K562 (cell line): Measurements from ENCODE around the gene FIBP. TPM values are rescaled to one million over a fixed set of nuclear protein-coding genes. Genes with fewer than 3 reads are reported as not detected.

ENCODE experiments used
- CEBPG ChIP-seq, 3 experiments: fragments of 200-800 bp in 1 of 3; sonication (Bioruptor generic) in 1 of 3; sonication (generic) in 1 of 3; formaldehyde crosslinking in 1 of 3; IDR thresholded peaks in 2 of 3; conservative IDR thresholded peaks in 1 of 3; 2 replicates each; pipeline versions ENCODE4 v1.6.1 to v1.8.0; 2016 to 2022; ENCODE audit warnings: missing compliant biosample characterization in 2 of 3, missing genetic modification characterization in 2 of 3, mild to moderate bottlenecking in 1 of 3, missing genetic modification reagents in 1 of 3
- KAT7 ChIP-seq: sonication (generic); formaldehyde crosslinking; IDR thresholded peaks from 2 replicates; pipeline ENCODE4 v1.8.0; 2022; ENCODE audit warnings: missing genetic modification reagents, mild to moderate bottlenecking, borderline replicate concordance
- RHOXF2B ChIP-seq: fragments of 250-450 bp; sonication (Bioruptor Pico); conservative IDR thresholded peaks from 2 replicates; pipeline ENCODE4 v1.5.1; 2021
- SMAD4 ChIP-seq: fragments of 250-450 bp; sonication (Bioruptor Pico); conservative IDR thresholded peaks from 2 replicates; pipeline ENCODE4 v1.8.0; 2021; ENCODE audit warnings: inconsistent platforms, mild to moderate bottlenecking, moderate library complexity
- SMARCB1 ChIP-seq: IDR thresholded peaks from 2 replicates; pipeline ENCODE4 v1.6.1; 2011; ENCODE audit warnings: improper control_type of control experiment, low read depth; ENCODE audit not compliant: insufficient read length
- ZBTB7A ChIP-seq: IDR thresholded peaks from 2 replicates; pipeline ENCODE4 v1.6.1; 2011; ENCODE audit warnings: low read depth, mild to moderate bottlenecking, low read length, moderate library complexity, borderline replicate concordance; ENCODE audit not compliant: control insufficient read depth
- ZNF717 ChIP-seq: fragments of 250-450 bp; sonication (Bioruptor Pico); IDR thresholded peaks from 2 replicates; pipeline ENCODE4 v1.5.0; 2021
- polyA plus RNA-seq, 8 experiments: library from polyadenylated mRNA; depleted of rRNA in 4 of 8; stranded (reverse) in 5 of 8; unstranded in 3 of 8; fragments of >200 nt; fragmentation: Nextera tagmentation in 2 of 8; fragmentation: Illumina TruSeq in 1 of 8; extraction: Ambion mirVana in 2 of 8; extraction: Trizol in 1 of 8; gene quantifications; 2 replicates each; pipeline versions ENCODE4 v1.2.1 to v1.2.3, GENCODE V29; 2011 to 2014; ENCODE audit warnings: inconsistent platforms in 1 of 8, missing spikeins in 1 of 8
- total RNA-seq, 7 experiments: library from RNA; depleted of rRNA in 6 of 7; stranded (reverse); fragments of >200 nt in 6 of 7; fragmentation: Illumina TruSeq in 2 of 7; extraction: Trizol in 2 of 7; gene quantifications; 2 replicates each; pipeline versions ENCODE4 v1.2.1 to v1.2.3, GENCODE V29; 2011 to 2021; ENCODE audit warnings: low replicate concordance in 1 of 7
- TF ChIP-seq, protein P1 (sequence below): fragments of 450-650 bp; IDR thresholded peaks from 2 replicates; pipeline ENCODE4 v1.6.1; 2016
- TF ChIP-seq, protein P2 (sequence below): fragments of 450-650 bp; IDR thresholded peaks from 2 replicates; pipeline ENCODE4 v1.6.1; 2016; ENCODE audit warnings: mild to moderate bottlenecking, moderate library complexity
- TF ChIP-seq, protein P3 (sequence below): fragments of 200-800 bp; sonication (Bioruptor generic); IDR thresholded peaks from 2 replicates; pipeline ENCODE4 v1.6.1; 2017; ENCODE audit warnings: missing genetic modification characterization, missing compliant biosample characterization

The FIBP gene
- total and polyA plus RNA-seq, 9 of the 15 experiments (the other 6 are each of a cell fraction or from before 2014, with no cell fraction given): 41.2 to 79.2 (median 48.6) TPM

DNA sequence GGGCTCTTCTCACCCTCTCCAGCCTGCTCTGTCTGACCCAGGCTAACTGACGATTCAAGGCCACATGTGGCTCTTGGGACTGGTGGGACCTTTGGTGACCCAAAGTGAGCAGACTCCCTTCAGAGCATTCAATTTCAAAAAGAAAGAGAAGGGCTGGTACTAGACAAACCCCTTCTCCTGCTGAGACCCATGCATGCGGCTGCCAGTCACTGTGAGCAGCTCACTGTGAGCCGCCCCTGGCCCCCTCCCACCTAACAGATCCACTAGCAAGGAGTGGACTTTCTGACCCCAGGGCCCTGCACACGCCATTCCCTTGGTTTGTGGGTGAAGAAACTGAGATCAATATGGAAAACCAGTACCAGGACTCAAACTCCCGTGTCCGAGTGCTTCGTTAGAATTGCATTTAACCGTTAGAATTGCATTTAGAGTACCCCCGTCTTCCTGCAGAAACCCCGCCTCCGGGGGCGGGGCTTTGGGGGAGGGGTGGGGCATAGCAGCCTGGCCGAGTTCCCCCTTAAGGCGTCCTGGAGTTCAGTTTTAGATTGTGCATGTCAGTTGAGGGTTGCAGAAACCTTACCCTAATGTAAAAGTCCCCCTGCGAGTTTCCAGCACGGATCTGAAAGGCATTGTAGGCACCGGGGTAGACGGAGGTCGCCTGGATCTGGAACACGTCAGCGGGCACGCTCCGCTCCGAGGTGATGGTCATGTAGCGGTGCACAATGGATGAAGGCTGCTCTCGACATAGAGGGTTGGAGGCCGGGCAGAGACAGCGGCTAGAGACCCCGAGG lies 20.8 kb downstream of the FIBP start (continued):
- TF ChIP-seq KAT7 (CRISPR knock-in tag) (0 out of 2 replicates have a peak, but pooled peaks have one; percentile 29), RHOXF2B (no peak), CEBPG (CRISPR knock-in tag; IDR thresholded peaks at IDR 0.05) (peak; percentile 48; the same call in 1 of the 2 replicates), CEBPG (tag; conservative IDR thresholded peaks at IDR 0.05 in 1 of 2, IDR thresholded peaks at IDR 0.05 in 1 of 2) (no peak), SMAD4 (CRISPR knock-in tag) (peak; percentile 59), ZNF717 (no peak), SMARCB1 (no peak), ZBTB7A (peak; percentile 19; the same call in 1 of the 2 replicates)
- TF ChIP-seq, protein P1, sequence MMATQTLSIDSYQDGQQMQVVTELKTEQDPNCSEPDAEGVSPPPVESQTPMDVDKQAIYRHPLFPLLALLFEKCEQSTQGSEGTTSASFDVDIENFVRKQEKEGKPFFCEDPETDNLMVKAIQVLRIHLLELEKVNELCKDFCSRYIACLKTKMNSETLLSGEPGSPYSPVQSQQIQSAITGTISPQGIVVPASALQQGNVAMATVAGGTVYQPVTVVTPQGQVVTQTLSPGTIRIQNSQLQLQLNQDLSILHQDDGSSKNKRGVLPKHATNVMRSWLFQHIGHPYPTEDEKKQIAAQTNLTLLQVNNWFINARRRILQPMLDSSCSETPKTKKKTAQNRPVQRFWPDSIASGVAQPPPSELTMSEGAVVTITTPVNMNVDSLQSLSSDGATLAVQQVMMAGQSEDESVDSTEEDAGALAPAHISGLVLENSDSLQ: peak; percentile 52
- TF ChIP-seq, protein P2, sequence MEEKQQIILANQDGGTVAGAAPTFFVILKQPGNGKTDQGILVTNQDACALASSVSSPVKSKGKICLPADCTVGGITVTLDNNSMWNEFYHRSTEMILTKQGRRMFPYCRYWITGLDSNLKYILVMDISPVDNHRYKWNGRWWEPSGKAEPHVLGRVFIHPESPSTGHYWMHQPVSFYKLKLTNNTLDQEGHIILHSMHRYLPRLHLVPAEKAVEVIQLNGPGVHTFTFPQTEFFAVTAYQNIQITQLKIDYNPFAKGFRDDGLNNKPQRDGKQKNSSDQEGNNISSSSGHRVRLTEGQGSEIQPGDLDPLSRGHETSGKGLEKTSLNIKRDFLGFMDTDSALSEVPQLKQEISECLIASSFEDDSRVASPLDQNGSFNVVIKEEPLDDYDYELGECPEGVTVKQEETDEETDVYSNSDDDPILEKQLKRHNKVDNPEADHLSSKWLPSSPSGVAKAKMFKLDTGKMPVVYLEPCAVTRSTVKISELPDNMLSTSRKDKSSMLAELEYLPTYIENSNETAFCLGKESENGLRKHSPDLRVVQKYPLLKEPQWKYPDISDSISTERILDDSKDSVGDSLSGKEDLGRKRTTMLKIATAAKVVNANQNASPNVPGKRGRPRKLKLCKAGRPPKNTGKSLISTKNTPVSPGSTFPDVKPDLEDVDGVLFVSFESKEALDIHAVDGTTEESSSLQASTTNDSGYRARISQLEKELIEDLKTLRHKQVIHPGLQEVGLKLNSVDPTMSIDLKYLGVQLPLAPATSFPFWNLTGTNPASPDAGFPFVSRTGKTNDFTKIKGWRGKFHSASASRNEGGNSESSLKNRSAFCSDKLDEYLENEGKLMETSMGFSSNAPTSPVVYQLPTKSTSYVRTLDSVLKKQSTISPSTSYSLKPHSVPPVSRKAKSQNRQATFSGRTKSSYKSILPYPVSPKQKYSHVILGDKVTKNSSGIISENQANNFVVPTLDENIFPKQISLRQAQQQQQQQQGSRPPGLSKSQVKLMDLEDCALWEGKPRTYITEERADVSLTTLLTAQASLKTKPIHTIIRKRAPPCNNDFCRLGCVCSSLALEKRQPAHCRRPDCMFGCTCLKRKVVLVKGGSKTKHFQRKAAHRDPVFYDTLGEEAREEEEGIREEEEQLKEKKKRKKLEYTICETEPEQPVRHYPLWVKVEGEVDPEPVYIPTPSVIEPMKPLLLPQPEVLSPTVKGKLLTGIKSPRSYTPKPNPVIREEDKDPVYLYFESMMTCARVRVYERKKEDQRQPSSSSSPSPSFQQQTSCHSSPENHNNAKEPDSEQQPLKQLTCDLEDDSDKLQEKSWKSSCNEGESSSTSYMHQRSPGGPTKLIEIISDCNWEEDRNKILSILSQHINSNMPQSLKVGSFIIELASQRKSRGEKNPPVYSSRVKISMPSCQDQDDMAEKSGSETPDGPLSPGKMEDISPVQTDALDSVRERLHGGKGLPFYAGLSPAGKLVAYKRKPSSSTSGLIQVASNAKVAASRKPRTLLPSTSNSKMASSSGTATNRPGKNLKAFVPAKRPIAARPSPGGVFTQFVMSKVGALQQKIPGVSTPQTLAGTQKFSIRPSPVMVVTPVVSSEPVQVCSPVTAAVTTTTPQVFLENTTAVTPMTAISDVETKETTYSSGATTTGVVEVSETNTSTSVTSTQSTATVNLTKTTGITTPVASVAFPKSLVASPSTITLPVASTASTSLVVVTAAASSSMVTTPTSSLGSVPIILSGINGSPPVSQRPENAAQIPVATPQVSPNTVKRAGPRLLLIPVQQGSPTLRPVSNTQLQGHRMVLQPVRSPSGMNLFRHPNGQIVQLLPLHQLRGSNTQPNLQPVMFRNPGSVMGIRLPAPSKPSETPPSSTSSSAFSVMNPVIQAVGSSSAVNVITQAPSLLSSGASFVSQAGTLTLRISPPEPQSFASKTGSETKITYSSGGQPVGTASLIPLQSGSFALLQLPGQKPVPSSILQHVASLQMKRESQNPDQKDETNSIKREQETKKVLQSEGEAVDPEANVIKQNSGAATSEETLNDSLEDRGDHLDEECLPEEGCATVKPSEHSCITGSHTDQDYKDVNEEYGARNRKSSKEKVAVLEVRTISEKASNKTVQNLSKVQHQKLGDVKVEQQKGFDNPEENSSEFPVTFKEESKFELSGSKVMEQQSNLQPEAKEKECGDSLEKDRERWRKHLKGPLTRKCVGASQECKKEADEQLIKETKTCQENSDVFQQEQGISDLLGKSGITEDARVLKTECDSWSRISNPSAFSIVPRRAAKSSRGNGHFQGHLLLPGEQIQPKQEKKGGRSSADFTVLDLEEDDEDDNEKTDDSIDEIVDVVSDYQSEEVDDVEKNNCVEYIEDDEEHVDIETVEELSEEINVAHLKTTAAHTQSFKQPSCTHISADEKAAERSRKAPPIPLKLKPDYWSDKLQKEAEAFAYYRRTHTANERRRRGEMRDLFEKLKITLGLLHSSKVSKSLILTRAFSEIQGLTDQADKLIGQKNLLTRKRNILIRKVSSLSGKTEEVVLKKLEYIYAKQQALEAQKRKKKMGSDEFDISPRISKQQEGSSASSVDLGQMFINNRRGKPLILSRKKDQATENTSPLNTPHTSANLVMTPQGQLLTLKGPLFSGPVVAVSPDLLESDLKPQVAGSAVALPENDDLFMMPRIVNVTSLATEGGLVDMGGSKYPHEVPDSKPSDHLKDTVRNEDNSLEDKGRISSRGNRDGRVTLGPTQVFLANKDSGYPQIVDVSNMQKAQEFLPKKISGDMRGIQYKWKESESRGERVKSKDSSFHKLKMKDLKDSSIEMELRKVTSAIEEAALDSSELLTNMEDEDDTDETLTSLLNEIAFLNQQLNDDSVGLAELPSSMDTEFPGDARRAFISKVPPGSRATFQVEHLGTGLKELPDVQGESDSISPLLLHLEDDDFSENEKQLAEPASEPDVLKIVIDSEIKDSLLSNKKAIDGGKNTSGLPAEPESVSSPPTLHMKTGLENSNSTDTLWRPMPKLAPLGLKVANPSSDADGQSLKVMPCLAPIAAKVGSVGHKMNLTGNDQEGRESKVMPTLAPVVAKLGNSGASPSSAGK: 0 out of 2 replicates have a peak, but pooled peaks have one; percentile 14
- TF ChIP-seq, protein P3, sequence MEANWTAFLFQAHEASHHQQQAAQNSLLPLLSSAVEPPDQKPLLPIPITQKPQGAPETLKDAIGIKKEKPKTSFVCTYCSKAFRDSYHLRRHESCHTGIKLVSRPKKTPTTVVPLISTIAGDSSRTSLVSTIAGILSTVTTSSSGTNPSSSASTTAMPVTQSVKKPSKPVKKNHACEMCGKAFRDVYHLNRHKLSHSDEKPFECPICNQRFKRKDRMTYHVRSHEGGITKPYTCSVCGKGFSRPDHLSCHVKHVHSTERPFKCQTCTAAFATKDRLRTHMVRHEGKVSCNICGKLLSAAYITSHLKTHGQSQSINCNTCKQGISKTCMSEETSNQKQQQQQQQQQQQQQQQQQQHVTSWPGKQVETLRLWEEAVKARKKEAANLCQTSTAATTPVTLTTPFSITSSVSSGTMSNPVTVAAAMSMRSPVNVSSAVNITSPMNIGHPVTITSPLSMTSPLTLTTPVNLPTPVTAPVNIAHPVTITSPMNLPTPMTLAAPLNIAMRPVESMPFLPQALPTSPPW (CRISPR knock-in tag): 0 out of 2 replicates have a peak, but pooled peaks have one; percentile 45
